ENCODE results near the gene CXCR1.

DNA sequence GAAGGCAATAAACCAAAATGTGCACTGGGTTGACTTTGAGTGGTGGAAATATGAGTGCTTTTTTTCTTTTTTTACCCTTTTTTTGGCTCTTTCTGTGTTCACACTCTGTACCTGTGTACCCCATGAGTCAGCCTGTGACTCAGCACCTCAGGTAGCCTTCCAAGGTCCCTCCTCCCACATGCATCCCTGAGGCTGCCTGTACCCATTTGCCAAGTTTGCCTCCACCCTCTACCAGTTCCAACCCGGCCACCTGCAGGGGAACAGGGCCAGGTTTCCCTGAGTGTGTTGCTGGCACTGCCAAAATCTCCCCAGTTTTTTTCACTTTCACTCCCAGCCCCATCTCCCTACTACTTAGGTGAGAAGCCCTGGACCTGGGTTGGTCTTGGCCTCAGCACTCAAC, 14.0 kb downstream of the CXCR1 start:
- TF ChIP-seq POLR2AphosphoS5 (IDR thresholded peaks at IDR 0.05; ENCODE audit: low read depth, low read length) (no peak), TAF1 (IDR thresholded peaks at IDR 0.05; ENCODE audit: borderline replicate concordance, insufficient read depth, low read length) (no peak), SIN3A (IDR thresholded peaks at IDR 0.05; ENCODE audit: borderline replicate concordance, insufficient read depth, low read length) (no peak), FOXP2 (optimal IDR thresholded peaks at IDR 0.05; ENCODE audit: borderline replicate concordance, extremely low read depth, extremely low read length, insufficient read depth) (no peak)
- TF ChIP-seq, protein P1, sequence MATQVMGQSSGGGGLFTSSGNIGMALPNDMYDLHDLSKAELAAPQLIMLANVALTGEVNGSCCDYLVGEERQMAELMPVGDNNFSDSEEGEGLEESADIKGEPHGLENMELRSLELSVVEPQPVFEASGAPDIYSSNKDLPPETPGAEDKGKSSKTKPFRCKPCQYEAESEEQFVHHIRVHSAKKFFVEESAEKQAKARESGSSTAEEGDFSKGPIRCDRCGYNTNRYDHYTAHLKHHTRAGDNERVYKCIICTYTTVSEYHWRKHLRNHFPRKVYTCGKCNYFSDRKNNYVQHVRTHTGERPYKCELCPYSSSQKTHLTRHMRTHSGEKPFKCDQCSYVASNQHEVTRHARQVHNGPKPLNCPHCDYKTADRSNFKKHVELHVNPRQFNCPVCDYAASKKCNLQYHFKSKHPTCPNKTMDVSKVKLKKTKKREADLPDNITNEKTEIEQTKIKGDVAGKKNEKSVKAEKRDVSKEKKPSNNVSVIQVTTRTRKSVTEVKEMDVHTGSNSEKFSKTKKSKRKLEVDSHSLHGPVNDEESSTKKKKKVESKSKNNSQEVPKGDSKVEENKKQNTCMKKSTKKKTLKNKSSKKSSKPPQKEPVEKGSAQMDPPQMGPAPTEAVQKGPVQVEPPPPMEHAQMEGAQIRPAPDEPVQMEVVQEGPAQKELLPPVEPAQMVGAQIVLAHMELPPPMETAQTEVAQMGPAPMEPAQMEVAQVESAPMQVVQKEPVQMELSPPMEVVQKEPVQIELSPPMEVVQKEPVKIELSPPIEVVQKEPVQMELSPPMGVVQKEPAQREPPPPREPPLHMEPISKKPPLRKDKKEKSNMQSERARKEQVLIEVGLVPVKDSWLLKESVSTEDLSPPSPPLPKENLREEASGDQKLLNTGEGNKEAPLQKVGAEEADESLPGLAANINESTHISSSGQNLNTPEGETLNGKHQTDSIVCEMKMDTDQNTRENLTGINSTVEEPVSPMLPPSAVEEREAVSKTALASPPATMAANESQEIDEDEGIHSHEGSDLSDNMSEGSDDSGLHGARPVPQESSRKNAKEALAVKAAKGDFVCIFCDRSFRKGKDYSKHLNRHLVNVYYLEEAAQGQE (IDR thresholded peaks at IDR 0.05; ENCODE audit: insufficient read depth in 1 of 2, low read depth in 2 of 2, low read length in 2 of 2), result no peak

Data from PFSK-1 (cell line).